Small intestine (tissue), 7 donors: ENCODE results near the gene TMEM81. TPM values are rescaled to one million over a fixed set of nuclear protein-coding genes. Genes with fewer than 3 reads are reported as not detected.

Experiments
- DNase-seq, 2 donors: peaks; one replicate each; pipeline versions ENCODE4 v3.0.0 to v3.0.0-alpha.2; 2013
- FAIRE-seq: peaks from 2 replicates; lab custom pipeline; 2012; peaks lifted over from hg19 to GRCh38; lab: Jason Lieb, UNC
- H3K27ac ChIP-seq, 3 donors: one replicate each; pipeline ENCODE4 v1.5.1; 2013; ENCODE audit warnings: low read length in 2 of 3, mild to moderate bottlenecking in 2 of 3, control low read depth in 1 of 3, inconsistent platforms in 1 of 3, low read depth in 1 of 3, moderate library complexity in 1 of 3
- H3K27me3 ChIP-seq, 3 donors: one replicate each; pipeline ENCODE4 v1.6.1; 2013; ENCODE audit warnings: low read length in 3 of 3, inconsistent platforms in 1 of 3; ENCODE audit not compliant: control insufficient read depth in 3 of 3, insufficient read depth in 3 of 3
- H3K36me3 ChIP-seq, 3 donors: one replicate each; pipeline ENCODE4 v1.6.1; 2013; ENCODE audit warnings: low read length in 3 of 3, inconsistent platforms in 1 of 3, low read depth in 1 of 3, mild to moderate bottlenecking in 1 of 3, moderate library complexity in 1 of 3; ENCODE audit not compliant: control insufficient read depth in 3 of 3, insufficient read depth in 2 of 3
- H3K4me1 ChIP-seq, 3 donors: one replicate each; pipeline ENCODE4 v1.6.1; 2013; ENCODE audit warnings: low read length in 2 of 3, inconsistent platforms in 1 of 3, low read depth in 1 of 3, mild to moderate bottlenecking in 1 of 3, moderate library complexity in 1 of 3; ENCODE audit not compliant: control insufficient read depth in 3 of 3, insufficient read depth in 2 of 3
- H3K4me3 ChIP-seq, 3 donors: one replicate each; pipeline ENCODE4 v1.5.1; 2013; ENCODE audit warnings: low read length in 3 of 3, control low read depth in 1 of 3, inconsistent platforms in 1 of 3, low read depth in 1 of 3, mild to moderate bottlenecking in 1 of 3, moderate library complexity in 1 of 3
- H3K9me3 ChIP-seq, 2 donors: one replicate each; pipeline ENCODE4 v1.6.1; 2013; ENCODE audit warnings: low read depth in 1 of 2, low read length in 1 of 2; ENCODE audit not compliant: control insufficient read depth in 2 of 2, insufficient read depth in 1 of 2
- WGBS, 3 donors: extraction: QIAGEN DNeasy Blood & Tissue Kit; methylation state at CpG; one replicate each; pipeline ENCODE4 v1.1.7; 2013; 5-methylcytosine and 5-hydroxymethylcytosine counted together
- polyA plus RNA-seq, 4 donors: library from polyadenylated mRNA; stranded (reverse) in 3 of 4; unstranded in 1 of 4; fragments of 200-250 nt in 3 of 4; fragments of 120-200 nt in 1 of 4; gene quantifications; one replicate each; pipeline versions ENCODE4 v1.2.1 to v1.2.3, GENCODE V29; 2013
- donor health status: healthy with polysubstance abuse.
- donor health status: control.
- donor health status: control.
- donor health status: Bipolar disorder and iron deficiency.
- donor health status: healthy.

Gene TMEM81
- polyA plus RNA-seq, 4 donors = 1.4 to 2.8 (median 1.9) TPM

DNA sequence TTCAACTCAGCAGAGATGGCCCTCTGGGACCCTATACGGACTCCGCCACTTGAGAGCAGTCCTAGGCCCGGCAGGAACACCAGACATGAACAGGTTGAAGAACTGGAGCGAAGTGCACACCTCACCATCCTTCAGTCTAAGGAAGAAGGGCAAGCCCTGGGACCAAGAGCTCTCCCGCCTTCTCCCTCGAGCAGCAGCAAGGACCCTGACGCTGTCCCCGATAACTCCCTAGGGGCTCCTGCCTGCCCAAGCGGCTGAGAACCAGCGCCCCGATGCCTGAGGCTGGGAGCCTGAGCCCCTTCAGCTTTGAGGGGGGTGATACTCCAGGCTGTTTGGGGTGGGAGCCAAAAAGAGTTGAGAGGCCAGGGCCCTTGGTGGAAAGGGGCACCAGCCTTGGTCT lies 10.2 kb downstream of the TMEM81 start:
- Histone ChIP-seq H3K36me3 (no peaks in the 10 kb centered on the region), H3K4me1 (no peaks in the 10 kb centered on the region), H3K27ac (no peak overlapping the region), H3K9me3 (no peaks in the 10 kb centered on the region), H3K27me3 (no peaks in the 10 kb centered on the region), H3K4me3 (no peak overlapping the region)
- no peak for FAIRE-seq
- no peak for DNase-seq
- 90 to 94% (median 92%) methylated on average over 11 of the region's 11 CpGs for WGBS, 3 donors

GRCh38 chr1:205073511-205073910 lies 10.7 kb downstream of the TMEM81 start:
- H3K4me1 ChIP-seq = no peaks in the 10 kb centered on the region
- 80 to 90% (median 85%) methylated on average over 11 to 12 of the region's 12 CpGs for WGBS, 3 donors
- H3K27ac ChIP-seq = no peak overlapping the region
- no peaks in the 10 kb centered on the region for H3K27me3 ChIP-seq
- no peak overlapping the region for H3K4me3 ChIP-seq
- FAIRE-seq (no peak), DNase-seq (no peak)
- no peaks in the 10 kb centered on the region for H3K36me3 ChIP-seq
- no peaks in the 10 kb centered on the region for H3K9me3 ChIP-seq

DNA sequence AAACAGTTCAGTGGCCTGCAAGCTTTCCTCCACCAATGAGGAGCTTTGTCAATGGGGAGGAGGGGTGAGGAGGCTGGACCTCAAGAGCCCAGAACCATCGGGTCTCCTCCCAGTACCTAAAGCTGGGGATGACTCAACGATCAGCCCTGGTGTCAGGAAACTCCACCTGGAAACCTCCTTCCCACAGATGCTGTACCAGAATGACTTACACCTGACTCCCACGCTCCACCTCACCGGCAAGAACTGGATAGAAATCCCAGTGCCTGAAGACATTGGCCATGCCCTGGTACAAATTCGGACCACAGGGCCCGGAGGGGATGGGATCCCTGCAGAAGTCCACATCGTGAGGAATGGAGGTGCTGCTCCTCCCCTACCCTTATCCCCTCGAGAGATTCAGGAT lies 11.4 kb downstream of the TMEM81 start:
- no peak overlapping the region for H3K27ac ChIP-seq
- H3K9me3 ChIP-seq = no peaks in the 10 kb centered on the region
- FAIRE-seq (no peak), DNase-seq (no peak)
- 73 to 87% (median 79%) methylated on average over 8 of the region's 8 CpGs for WGBS, 3 donors
- H3K4me3 ChIP-seq = no peak overlapping the region
- H3K36me3 ChIP-seq = no peaks in the 10 kb centered on the region
- H3K4me1 ChIP-seq = no peaks in the 10 kb centered on the region
- H3K27me3 ChIP-seq = no peaks in the 10 kb centered on the region

GRCh38 chr1:205072286-205072685 lies 12.0 kb downstream of the TMEM81 start:
- H3K27ac ChIP-seq = no peak overlapping the region
- no peaks in the 10 kb centered on the region for H3K9me3 ChIP-seq
- no peaks in the 10 kb centered on the region for H3K36me3 ChIP-seq
- no peak for FAIRE-seq
- H3K4me1 ChIP-seq = no peaks in the 10 kb centered on the region
- no peak overlapping the region for H3K4me3 ChIP-seq
- no peaks in the 10 kb centered on the region for H3K27me3 ChIP-seq
- WGBS, 3 donors = 80 to 86% (median 84%) methylated on average over 9 of the region's 9 CpGs
- no peak for DNase-seq

GRCh38 chr1:205071801-205072200 lies 12.5 kb downstream of the TMEM81 start:
- 82 to 90% (median 86%) methylated on average over 12 of the region's 12 CpGs for WGBS, 3 donors
- no peaks in the 10 kb centered on the region for H3K36me3 ChIP-seq
- no peak overlapping the region for H3K4me3 ChIP-seq
- FAIRE-seq = no peak
- no peaks in the 10 kb centered on the region for H3K9me3 ChIP-seq
- H3K27me3 ChIP-seq = no peaks in the 10 kb centered on the region
- H3K4me1 ChIP-seq = no peaks in the 10 kb centered on the region
- no peak overlapping the region for H3K27ac ChIP-seq
- DNase-seq = no peak

DNA sequence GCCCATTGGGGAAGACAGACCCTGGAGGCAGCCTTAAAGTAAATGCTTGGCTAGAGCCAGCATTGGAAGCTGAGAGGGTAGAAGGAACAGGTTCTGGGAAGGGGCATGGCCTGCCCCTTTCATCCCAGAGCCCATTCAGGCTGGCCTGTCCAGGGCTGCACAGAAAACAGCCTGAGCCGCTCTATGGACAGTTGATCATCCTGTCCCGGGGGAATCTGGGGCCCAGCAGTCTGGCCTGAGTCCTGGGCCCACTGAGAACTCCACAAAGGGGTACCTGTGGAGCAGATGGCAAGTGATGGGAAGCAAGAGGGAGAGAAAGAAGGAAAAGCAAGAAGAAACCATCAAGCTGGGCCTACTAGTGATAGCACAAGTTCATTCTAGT lies 13.2 kb downstream of the TMEM81 start:
- H3K4me3 ChIP-seq = no peak overlapping the region
- H3K27ac ChIP-seq = no peak overlapping the region
- H3K27me3 ChIP-seq = no peaks in the 10 kb centered on the region
- 86 to 89% (median 88%) methylated on average over 2 of the region's 2 CpGs for WGBS, 3 donors
- no peaks in the 10 kb centered on the region for H3K9me3 ChIP-seq
- H3K36me3 ChIP-seq = no peaks in the 10 kb centered on the region
- H3K4me1 ChIP-seq = no peaks in the 10 kb centered on the region
- DNase-seq = no peak
- FAIRE-seq = no peak

DNA sequence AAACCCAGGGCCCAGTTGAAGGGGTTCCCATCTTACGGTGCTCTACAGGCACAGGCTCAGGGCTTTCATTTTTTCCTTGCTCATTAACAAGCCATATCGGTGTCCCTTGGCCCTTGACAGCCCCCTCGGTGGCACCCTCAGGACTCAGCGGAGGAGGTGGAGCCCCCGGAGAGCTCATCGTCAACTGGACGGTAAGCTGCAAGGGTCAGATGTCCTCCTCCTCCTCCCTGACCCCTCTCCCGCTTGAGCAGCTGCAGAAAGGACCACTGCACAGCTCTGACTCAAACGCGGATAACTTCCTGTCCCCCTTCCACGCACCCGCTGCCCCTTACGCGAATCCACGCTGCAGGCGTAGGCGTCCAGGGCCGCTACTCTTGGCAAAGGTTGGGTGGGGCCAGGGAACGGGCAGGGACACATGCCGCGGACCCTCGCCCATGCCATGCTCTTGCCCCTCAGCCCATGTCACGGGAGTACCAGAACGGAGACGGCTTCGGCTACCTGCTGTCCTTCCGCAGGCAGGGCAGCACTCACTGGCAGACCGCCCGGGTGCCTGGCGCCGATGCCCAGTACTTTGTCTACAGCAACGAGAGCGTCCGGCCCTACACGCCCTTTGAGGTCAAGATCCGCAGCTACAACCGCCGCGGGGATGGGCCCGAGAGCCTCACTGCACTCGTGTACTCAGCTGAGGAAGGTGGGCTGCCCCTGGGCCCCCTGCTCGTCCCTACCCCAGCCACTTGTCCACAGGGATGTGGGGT lies 14.7 kb downstream of the TMEM81 start:
- H3K9me3 ChIP-seq = no peaks in the 10 kb centered on the region
- no peaks in the 10 kb centered on the region for H3K36me3 ChIP-seq
- no peak for FAIRE-seq
- no peaks in the 10 kb centered on the region for H3K27me3 ChIP-seq
- DNase-seq = no peak
- no peak overlapping the region for H3K4me3 ChIP-seq
- no peaks in the 10 kb centered on the region for H3K4me1 ChIP-seq
- 80 to 85% (median 84%) methylated on average over 42 of the region's 42 CpGs for WGBS, 3 donors
- no peak overlapping the region for H3K27ac ChIP-seq

DNA sequence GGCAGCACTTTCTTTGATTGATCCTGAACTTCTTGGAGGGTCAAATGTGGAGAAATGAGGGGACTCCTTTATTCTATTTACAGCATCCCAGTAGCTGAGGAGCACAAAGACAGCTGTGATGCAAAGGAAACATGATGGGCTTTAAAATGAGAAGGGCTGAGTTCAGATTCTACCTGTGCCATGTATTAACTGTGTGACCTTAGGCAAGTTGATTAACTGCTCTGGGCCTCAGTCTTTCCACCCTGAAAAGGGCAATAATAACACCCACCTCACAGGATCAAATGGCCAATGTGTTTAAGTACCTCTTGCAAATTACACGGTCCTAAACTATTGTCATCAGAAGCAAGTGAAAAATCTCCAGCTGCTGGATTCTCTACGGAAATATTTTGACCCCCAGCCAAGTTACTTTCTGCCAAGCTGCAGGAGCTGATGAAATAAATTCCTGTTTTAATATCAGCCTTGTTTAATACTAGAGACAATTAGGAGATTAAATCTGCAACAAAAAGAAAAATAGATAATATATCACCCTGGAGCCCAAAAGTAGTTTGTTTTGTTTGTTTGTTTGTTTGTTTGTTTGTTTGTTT lies 15.7 kb downstream of the TMEM81 start:
- Histone ChIP-seq H3K9me3 (no peaks in the 10 kb centered on the region), H3K27ac (no peak overlapping the region), H3K36me3 (no peaks in the 10 kb centered on the region), H3K4me1 (no peaks in the 10 kb centered on the region), H3K4me3 (no peak overlapping the region), H3K27me3 (no peaks in the 10 kb centered on the region)
- no peak for FAIRE-seq
- WGBS, 3 donors = 31 to 48% (median 47%) methylated on average over 2 of the region's 2 CpGs
- no peak for DNase-seq
